ENCODE results near the gene TK1. TPM values are rescaled to one million over a fixed set of nuclear protein-coding genes. Genes with fewer than 3 reads are reported as not detected.

TK1 gene
- total and polyA plus RNA-seq, 4 experiments from 2014 or later = 0.55 to 1.4 (median 0.88) TPM; not detected in 1

DNA sequence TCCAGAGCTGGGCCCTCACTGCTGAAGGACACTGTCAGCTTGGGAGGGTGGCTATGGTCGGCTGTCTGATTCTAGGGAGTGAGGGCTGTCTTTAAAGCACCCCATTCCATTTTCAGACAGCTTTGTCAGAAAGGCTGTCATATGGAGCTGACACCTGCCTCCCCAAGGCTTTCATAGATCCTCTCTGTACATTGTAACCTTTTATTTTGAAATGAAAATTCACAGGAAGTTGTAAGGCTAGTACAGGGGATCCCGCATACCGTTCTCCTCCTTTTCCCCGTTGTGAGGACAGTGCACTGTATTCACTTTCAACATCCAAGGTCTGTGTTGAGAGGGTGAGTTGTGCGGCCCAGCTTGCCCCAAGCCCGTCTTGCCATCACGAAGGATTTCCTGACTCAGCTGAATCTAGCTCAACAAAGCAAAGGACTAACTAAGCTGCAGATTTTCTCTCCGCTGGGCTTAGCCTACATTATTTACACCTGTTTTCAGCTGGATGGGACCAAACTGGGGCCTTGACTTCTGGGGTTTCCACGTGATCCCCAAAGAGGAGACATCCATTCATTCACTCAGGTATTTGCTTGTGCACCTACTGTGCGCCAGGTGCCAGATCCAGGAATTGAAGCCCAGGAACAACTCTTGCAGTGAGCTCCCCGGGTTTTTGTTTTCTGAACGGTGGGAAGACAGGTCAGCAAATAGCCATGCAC, 39.4 kb upstream of the TK1 start:
- Mint-ChIP-seq H3K27ac (peak overlapping the region in 2 of 7 donors; percentile 36 to 77), H3K27me3 (peaks cover 4 to 9% of the 10 kb centered on the region in 2 donors)

DNA sequence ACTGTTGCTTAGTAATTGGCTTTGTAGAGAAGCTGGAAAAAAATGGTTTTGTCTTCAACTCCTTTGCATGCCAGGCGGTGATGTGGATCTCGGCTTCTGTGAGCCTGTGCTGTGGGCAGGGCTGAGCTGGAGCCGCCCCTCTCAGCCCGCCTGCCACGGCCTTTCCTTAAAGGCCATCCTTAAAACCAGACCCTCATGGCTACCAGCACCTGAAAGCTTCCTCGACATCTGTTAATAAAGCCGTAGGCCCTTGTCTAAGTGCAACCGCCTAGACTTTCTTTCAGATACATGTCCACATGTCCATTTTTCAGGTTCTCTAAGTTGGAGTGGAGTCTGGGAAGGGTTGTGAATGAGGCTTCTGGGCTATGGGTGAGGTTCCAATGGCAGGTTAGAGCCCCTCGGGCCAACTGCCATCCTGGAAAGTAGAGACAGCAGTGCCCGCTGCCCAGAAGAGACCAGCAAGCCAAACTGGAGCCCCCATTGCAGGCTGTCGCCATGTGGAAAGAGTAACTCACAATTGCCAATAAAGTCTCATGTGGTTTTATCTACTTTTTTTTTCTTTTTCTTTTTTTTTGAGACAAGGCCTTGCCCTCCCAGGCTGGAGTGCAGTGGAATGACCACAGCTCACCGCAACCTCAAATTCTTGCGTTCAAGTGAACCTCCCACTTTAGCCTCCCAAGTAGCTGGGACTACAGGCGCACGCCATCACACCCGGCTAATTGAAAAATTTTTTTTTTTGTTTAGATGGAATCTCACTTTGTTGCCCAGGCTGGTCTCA, 38.4 kb upstream of the TK1 start:
- POLR2A ChIA-PET (ENCODE audit: partially characterized antibody) = no interaction called here
- no peak for DNase-seq

More for the DNA sequence above, 39.4 kb upstream of the TK1 start:
- intact Hi-C loops (cut with micrococcal nuclease) = no loop called here
- no peaks in the 10 kb centered on the region for H3K9me3 Mint-ChIP-seq
- Histone ChIP-seq H3K27me3 (ENCODE audit: insufficient read depth, low read length) (peaks cover 3% of the 10 kb centered on the region), H3K4me3 (ENCODE audit: low read length in 2 of 2) (no peak overlapping the region), H3K27ac (ENCODE audit: low read depth, low read length) (no peak overlapping the region), H3K36me3 (ENCODE audit: insufficient read depth, low read length) (no peaks in the 10 kb centered on the region), H3K4me1 (ENCODE audit: insufficient read depth, low read length) (no peaks in the 10 kb centered on the region), H3K9me3 (ENCODE audit: control insufficient read depth in 1 of 2, low read length in 2 of 2) (no peaks in the 10 kb centered on the region)
- no peak for DNase-seq
- no peaks in the 10 kb centered on the region for H3K36me3 Mint-ChIP-seq
- peak overlapping the region in 2 of 8 donors; percentile 36 to 48 for H3K4me3 Mint-ChIP-seq
- H3K4me1 Mint-ChIP-seq = peaks cover 0 to 11% (median 1%) of the 10 kb centered on the region in 4 donors
- POLR2A ChIA-PET (ENCODE audit: partially characterized antibody) = interaction anchor here (0.6 kb wide), 1 partner anchor 18 kb away, joined by 3 read pairs; no protein-coding TSS in a partner anchor
- CTCF ChIA-PET (ENCODE audit: partially characterized antibody) = interaction anchor here (1.3 to 3.3 kb wide), 2 partner anchors 25 to 29 kb away, joined by 3 to 12 read pairs; no protein-coding TSS in a partner anchor

DNA sequence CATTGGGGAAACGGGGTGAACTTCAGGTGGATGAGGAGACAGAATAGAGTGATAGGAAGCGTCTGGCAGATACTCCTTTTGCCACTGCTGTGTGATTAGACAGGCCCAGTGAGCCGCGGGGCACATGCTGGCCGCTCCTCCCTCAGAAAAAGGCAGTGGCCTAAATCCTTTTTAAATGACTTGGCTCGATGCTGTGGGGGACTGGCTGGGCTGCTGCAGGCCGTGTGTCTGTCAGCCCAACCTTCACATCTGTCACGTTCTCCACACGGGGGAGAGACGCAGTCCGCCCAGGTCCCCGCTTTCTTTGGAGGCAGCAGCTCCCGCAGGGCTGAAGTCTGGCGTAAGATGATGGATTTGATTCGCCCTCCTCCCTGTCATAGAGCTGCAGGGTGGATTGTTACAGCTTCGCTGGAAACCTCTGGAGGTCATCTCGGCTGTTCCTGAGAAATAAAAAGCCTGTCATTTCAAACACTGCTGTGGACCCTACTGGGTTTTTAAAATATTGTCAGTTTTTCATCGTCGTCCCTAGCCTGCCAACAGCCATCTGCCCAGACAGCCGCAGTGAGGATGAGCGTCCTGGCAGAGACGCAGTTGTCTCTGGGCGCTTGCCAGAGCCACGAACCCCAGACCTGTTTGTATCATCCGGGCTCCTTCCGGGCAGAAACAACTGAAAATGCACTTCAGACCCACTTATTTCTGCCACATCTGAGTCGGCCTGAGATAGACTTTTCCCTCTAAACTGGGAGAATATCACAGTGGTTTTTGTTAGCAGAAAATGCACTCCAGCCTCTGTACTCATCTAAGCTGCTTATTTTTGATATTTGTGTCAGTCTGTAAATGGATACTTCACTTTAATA, 37.6 kb upstream of the TK1 start:
- no peaks in the 10 kb centered on the region for H3K9me3 ChIP-seq (ENCODE audit: control insufficient read depth in 1 of 2, low read length in 2 of 2)
- Mint-ChIP-seq H3K9me3 (no peaks in the 10 kb centered on the region), H3K4me1 (peaks cover 0 to 11% (median 1%) of the 10 kb centered on the region in 4 donors), H3K4me3 (no peak overlapping the region), H3K27me3 (peaks cover 4% of the 10 kb centered on the region in 2 donors), H3K36me3 (no peaks in the 10 kb centered on the region), H3K27ac (no peak overlapping the region)
- H3K27ac ChIP-seq (ENCODE audit: low read depth, low read length) = no peak overlapping the region
- intact Hi-C loops (cut with micrococcal nuclease) = no loop called here
- ChIA-PET CTCF (ENCODE audit: partially characterized antibody) (interaction anchor here (3.3 kb wide), 1 partner anchor 27 kb away, joined by 12 read pairs; no protein-coding TSS in a partner anchor), POLR2A (ENCODE audit: partially characterized antibody) (no interaction called here)
- H3K27me3 ChIP-seq (ENCODE audit: insufficient read depth, low read length) = no peaks in the 10 kb centered on the region
- DNase-seq = no peak
- no peaks in the 10 kb centered on the region for H3K4me1 ChIP-seq (ENCODE audit: insufficient read depth, low read length)
- H3K36me3 ChIP-seq (ENCODE audit: insufficient read depth, low read length) = no peaks in the 10 kb centered on the region
- H3K4me3 ChIP-seq (ENCODE audit: low read length in 2 of 2) = no peak overlapping the region

More for the DNA sequence above, 38.4 kb upstream of the TK1 start:
- Mint-ChIP-seq H3K4me1 (peaks cover 0 to 11% (median 1%) of the 10 kb centered on the region in 4 donors), H3K36me3 (no peaks in the 10 kb centered on the region), H3K4me3 (no peak overlapping the region), H3K27me3 (peaks cover 4% of the 10 kb centered on the region in 2 donors), H3K9me3 (no peaks in the 10 kb centered on the region), H3K27ac (peak overlapping the region in 1 of 7 donors; percentile 36)
- no peaks in the 10 kb centered on the region for H3K27me3 ChIP-seq (ENCODE audit: insufficient read depth, low read length)
- H3K36me3 ChIP-seq (ENCODE audit: insufficient read depth, low read length) = no peaks in the 10 kb centered on the region
- CTCF ChIA-PET (ENCODE audit: partially characterized antibody) = interaction anchor here (3.3 kb wide), 1 partner anchor 26 kb away, joined by 12 read pairs; no protein-coding TSS in a partner anchor
- H3K4me1 ChIP-seq (ENCODE audit: insufficient read depth, low read length) = no peaks in the 10 kb centered on the region
- no peak overlapping the region for H3K4me3 ChIP-seq (ENCODE audit: low read length in 2 of 2)
- H3K9me3 ChIP-seq (ENCODE audit: control insufficient read depth in 1 of 2, low read length in 2 of 2) = no peaks in the 10 kb centered on the region
- intact Hi-C loops (cut with micrococcal nuclease) = no loop called here
- H3K27ac ChIP-seq (ENCODE audit: low read depth, low read length) = no peak overlapping the region

DNA sequence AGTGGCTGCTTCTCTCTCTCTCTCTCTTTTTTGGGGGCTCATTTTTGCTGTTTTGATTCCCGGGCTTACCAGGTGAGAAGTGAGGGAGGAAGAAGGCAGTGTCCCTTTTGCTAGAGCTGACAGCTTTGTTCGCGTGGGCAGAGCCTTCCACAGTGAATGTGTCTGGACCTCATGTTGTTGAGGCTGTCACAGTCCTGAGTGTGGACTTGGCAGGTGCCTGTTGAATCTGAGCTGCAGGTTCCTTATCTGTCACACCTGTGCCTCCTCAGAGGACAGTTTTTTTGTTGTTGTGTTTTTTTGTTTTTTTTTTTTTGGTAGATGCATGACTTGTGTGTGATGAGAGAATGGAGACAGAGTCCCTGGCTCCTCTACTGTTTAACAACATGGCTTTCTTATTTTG, 36.9 kb upstream of the TK1 start:
- ChIA-PET CTCF (ENCODE audit: partially characterized antibody) (interaction anchor here (0.6 kb wide), 1 partner anchor 453 kb away, joined by 3 read pairs; no protein-coding TSS in a partner anchor), POLR2A (ENCODE audit: partially characterized antibody) (no interaction called here)
- Histone ChIP-seq H3K9me3 (ENCODE audit: control insufficient read depth in 1 of 2, low read length in 2 of 2) (no peaks in the 10 kb centered on the region), H3K4me1 (ENCODE audit: insufficient read depth, low read length) (no peaks in the 10 kb centered on the region), H3K36me3 (ENCODE audit: insufficient read depth, low read length) (no peaks in the 10 kb centered on the region), H3K4me3 (ENCODE audit: low read length in 2 of 2) (no peak overlapping the region), H3K27me3 (ENCODE audit: insufficient read depth, low read length) (no peaks in the 10 kb centered on the region), H3K27ac (ENCODE audit: low read depth, low read length) (no peak overlapping the region)
- intact Hi-C loops (cut with micrococcal nuclease) = no loop called here
- no peak for DNase-seq
- peak overlapping the region in 1 of 7 donors; percentile 74 for H3K27ac Mint-ChIP-seq
- no peak overlapping the region for H3K4me3 Mint-ChIP-seq
- peaks cover 4% of the 10 kb centered on the region in 2 donors for H3K27me3 Mint-ChIP-seq
- no peaks in the 10 kb centered on the region for H3K9me3 Mint-ChIP-seq
- peaks cover 0 to 11% (median 1%) of the 10 kb centered on the region in 4 donors for H3K4me1 Mint-ChIP-seq
- H3K36me3 Mint-ChIP-seq = no peaks in the 10 kb centered on the region

DNA sequence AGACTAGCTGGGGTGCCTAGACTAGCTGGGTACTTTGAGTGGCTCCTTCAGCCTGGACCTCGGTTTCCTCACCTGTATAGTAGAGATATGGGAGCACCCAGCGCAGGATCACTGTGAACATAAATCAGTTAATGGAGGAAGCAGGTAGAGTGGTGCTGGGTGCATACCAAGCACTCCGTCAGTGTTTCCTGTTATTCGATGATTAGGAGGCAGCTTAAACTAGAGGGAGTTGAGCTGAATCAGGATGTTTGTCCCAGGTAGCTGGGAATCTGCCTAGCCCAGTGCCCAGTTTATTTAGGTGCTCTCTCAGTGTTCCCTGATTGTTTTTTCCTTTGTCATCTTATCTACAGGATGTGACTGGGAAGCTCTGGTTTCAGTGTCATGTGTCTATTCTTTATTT, 36.2 kb upstream of the TK1 start:
- Histone ChIP-seq H3K4me3 (ENCODE audit: low read length in 2 of 2) (no peak overlapping the region), H3K9me3 (ENCODE audit: control insufficient read depth in 1 of 2, low read length in 2 of 2) (no peaks in the 10 kb centered on the region), H3K27me3 (ENCODE audit: insufficient read depth, low read length) (no peaks in the 10 kb centered on the region), H3K4me1 (ENCODE audit: insufficient read depth, low read length) (no peaks in the 10 kb centered on the region), H3K27ac (ENCODE audit: low read depth, low read length) (no peak overlapping the region), H3K36me3 (ENCODE audit: insufficient read depth, low read length) (no peaks in the 10 kb centered on the region)
- Mint-ChIP-seq H3K9me3 (no peaks in the 10 kb centered on the region), H3K27me3 (peaks cover 2 to 3% of the 10 kb centered on the region in 2 donors), H3K4me1 (peaks cover 0 to 11% (median 1%) of the 10 kb centered on the region in 4 donors), H3K4me3 (no peak overlapping the region), H3K27ac (peak overlapping the region in 1 of 7 donors; percentile 74), H3K36me3 (no peaks in the 10 kb centered on the region)
- CTCF ChIA-PET (ENCODE audit: partially characterized antibody) = interaction anchor here (0.6 to 1.7 kb wide), 3 partner anchors 28 to 452 kb away, joined by 3 to 4 read pairs (median 3); no protein-coding TSS in a partner anchor
- POLR2A ChIA-PET (ENCODE audit: partially characterized antibody) = no interaction called here
- intact Hi-C loops (cut with micrococcal nuclease) = no loop called here
- no peak for DNase-seq

DNA sequence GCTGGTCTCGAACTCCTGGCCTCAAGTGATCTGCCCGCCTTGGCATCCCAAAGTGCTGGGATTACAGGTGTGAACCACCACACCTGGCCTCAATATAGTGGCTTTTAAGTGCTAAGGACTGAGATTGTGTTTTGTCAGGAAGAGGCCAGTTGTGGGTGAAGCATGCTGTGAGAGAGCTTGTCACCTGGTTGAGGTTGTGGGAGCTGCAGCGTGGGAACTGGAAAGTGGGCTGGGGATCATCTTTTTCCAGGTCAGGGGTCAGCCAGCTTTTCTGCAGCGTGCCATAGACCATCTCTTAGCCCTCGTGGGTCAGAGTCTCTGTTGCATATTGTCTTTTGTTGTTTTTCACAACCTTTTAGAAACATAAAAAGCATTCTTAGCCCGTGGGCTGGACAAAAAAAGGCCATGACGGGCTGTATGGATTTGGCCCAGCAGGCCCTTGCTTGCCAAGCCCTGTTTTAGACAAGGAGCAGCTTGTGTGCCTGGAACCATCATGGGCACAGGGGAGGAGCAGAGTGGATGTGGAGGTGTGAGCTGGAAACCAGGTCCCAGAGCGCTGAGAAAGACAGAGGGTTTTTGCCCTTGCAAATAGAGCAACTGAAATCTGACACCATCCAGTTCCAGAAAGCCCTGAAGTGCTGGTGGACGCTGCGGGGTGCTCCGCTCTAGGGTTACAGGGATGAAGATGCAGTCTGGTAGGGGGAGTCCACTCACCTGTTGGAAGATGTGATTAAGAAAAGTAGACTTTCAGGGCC, 32.7 kb upstream of the TK1 start:
- peaks cover 4% of the 10 kb centered on the region for H3K4me1 ChIP-seq (ENCODE audit: insufficient read depth, low read length)
- no peak overlapping the region for H3K4me3 ChIP-seq (ENCODE audit: low read length in 2 of 2)
- Mint-ChIP-seq H3K4me3 (peak overlapping the region in 1 of 8 donors; percentile 57), H3K27me3 (no peaks in the 10 kb centered on the region), H3K27ac (peak overlapping the region in 3 of 7 donors; percentile 19 to 53 (median 48)), H3K4me1 (peaks cover under 1 to 3% (median 2%) of the 10 kb centered on the region in 4 donors), H3K9me3 (no peaks in the 10 kb centered on the region), H3K36me3 (no peaks in the 10 kb centered on the region)
- ChIA-PET CTCF (ENCODE audit: partially characterized antibody) (no interaction called here), POLR2A (ENCODE audit: partially characterized antibody) (interaction anchor here (1.4 kb wide), 1 partner anchor 261 kb away, joined by 3 read pairs; the partner anchor contains the start of gene TNRC6C)
- no peaks in the 10 kb centered on the region for H3K9me3 ChIP-seq (ENCODE audit: control insufficient read depth in 1 of 2, low read length in 2 of 2)
- intact Hi-C loops (cut with micrococcal nuclease) = no loop called here
- H3K27me3 ChIP-seq (ENCODE audit: insufficient read depth, low read length) = no peaks in the 10 kb centered on the region
- no peak overlapping the region for H3K27ac ChIP-seq (ENCODE audit: low read depth, low read length)
- no peak for DNase-seq
- H3K36me3 ChIP-seq (ENCODE audit: insufficient read depth, low read length) = no peaks in the 10 kb centered on the region

Data from CD4-positive, alpha-beta memory T cell (primary cell).